ENCODE measurements around the gene SPDEF.

The SPDEF gene

DNA sequence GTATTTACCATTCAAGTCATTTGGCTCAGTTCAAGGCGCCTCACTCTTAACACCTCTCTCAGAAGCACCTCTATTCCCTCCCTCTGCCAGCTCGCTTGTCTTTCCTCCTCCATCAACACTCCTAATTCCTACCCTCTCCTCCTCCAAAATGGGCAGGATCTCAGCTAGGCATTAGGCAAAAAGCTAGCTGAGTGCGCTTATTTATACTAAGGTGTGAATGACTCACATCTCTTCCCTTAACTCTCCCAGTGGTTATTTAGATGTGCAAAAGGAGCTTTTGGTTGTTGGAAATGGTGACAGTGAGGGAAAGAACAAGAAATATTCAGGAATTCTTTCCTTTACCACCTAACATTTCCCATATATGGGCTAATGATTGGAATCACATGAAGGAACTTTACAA, 61.2 kb downstream of the SPDEF start:
- DNase-seq (ENCODE audit: insufficient read length, low spot score), result no peak
- TF ChIP-seq TAF1 (IDR thresholded peaks at IDR 0.05; ENCODE audit: low read depth, low read length) (no peak), POLR2AphosphoS5 (IDR thresholded peaks at IDR 0.05; ENCODE audit: low read depth, low read length) (no peak), POLR2A (IDR thresholded peaks at IDR 0.05; ENCODE audit: low read depth, low read length) (no peak), PAX5 (IDR thresholded peaks at IDR 0.05; ENCODE audit: insufficient read depth, low read length, severe bottlenecking) (no peak), POU2F2 (IDR thresholded peaks at IDR 0.05; ENCODE audit: low read depth, low read length) (no peak), SPI1 (IDR thresholded peaks at IDR 0.05; ENCODE audit: low read depth, low read length) (no peak)
- no peak for FAIRE-seq

DNA sequence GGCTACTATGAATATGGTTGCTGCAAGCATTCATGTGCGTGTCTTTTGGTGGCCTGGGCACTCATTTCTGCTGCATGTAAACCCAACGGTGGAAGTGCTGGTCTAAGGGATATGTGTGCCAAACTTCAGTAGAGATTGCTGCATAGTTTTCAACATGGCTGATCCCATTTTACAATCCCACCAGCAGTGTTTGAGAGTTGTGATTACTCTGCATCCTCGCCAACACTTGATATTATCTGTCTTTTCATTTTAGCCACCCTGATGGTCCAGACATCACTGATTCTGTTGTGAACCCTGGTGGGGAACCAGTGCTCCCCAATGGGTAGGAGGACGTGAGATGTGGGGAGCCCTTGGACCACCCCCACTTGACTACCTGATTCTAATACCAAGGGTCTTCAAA, 62.8 kb downstream of the SPDEF start:
- TF ChIP-seq POU2F2 (IDR thresholded peaks at IDR 0.05; ENCODE audit: low read depth, low read length), result no peak
- no peak for TF ChIP-seq POLR2AphosphoS5 (IDR thresholded peaks at IDR 0.05; ENCODE audit: low read depth, low read length)
- TF ChIP-seq SPI1 (IDR thresholded peaks at IDR 0.05; ENCODE audit: low read depth, low read length), result no peak
- TF ChIP-seq TAF1 (IDR thresholded peaks at IDR 0.05; ENCODE audit: low read depth, low read length), result no peak
- no peak for TF ChIP-seq PAX5 (IDR thresholded peaks at IDR 0.05; ENCODE audit: insufficient read depth, low read length, severe bottlenecking)
- TF ChIP-seq POLR2A (IDR thresholded peaks at IDR 0.05; ENCODE audit: low read depth, low read length), result no peak
- DNase-seq (ENCODE audit: insufficient read length, low spot score) (no peak), FAIRE-seq (no peak)

DNA sequence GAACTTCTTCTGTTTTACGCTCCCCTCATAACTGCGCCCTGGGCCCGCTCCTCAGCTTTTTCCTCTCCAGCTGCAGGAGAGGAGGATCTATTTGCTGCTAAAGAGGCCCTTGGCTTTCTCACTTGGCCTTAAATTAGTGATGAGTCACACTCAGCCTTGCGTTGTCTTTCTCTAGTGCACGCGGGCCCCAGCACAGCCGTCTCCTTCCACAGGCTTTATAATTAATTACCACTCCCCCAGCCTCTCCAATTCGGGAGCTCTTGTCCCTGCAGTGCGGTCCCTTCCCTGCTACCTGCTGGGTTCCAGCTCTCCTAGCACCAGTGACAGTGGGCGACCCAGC, 65.1 kb downstream of the SPDEF start:
- TF ChIP-seq SPI1 (IDR thresholded peaks at IDR 0.05; ENCODE audit: low read depth, low read length) (no peak), POLR2A (IDR thresholded peaks at IDR 0.05; ENCODE audit: low read depth, low read length) (no peak), POU2F2 (IDR thresholded peaks at IDR 0.05; ENCODE audit: low read depth, low read length) (no peak), TAF1 (IDR thresholded peaks at IDR 0.05; ENCODE audit: low read depth, low read length) (no peak), POLR2AphosphoS5 (IDR thresholded peaks at IDR 0.05; ENCODE audit: low read depth, low read length) (no peak), PAX5 (IDR thresholded peaks at IDR 0.05; ENCODE audit: insufficient read depth, low read length, severe bottlenecking) (no peak)
- no peak for FAIRE-seq
- DNase-seq (ENCODE audit: insufficient read length, low spot score), result no peak

DNA sequence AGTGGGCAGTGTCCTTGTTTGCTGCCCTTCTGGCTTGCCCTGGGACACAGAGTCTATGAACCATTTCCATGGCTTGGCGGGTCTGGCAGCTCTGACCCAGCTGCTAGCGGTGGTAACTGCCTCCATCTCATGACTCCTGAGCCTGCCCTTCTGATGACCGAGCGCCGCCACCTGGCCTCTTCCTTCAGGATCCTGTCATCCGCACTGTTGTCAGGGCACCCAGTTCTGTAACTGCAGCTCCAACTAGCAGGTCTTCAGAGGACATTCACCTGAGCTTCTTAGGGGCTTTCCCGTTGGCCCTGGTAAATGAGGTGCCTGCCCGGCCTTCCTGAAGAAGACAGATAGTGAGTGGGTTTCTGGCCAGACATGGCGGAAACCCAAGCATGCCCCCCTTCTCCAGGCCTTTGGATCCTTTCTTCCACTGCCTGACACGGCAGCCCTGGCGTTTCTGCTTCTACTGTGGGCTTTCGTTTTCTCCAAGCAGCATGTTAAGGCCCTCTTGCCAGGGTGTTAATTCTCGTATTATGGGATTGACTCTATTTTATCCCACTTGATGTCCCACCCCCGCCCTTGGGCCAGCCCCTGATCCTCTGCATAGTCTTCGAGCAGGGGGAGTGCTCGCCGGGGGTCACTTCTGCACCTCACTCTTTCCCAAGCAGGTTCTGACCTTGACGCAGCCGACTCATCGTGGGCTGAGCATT, 65.6 kb downstream of the SPDEF start:
- TF ChIP-seq TAF1 (IDR thresholded peaks at IDR 0.05; ENCODE audit: low read depth, low read length) (no peak), PAX5 (IDR thresholded peaks at IDR 0.05; ENCODE audit: insufficient read depth, low read length, severe bottlenecking) (no peak), POLR2A (IDR thresholded peaks at IDR 0.05; ENCODE audit: low read depth, low read length) (no peak), POLR2AphosphoS5 (IDR thresholded peaks at IDR 0.05; ENCODE audit: low read depth, low read length) (no peak), POU2F2 (IDR thresholded peaks at IDR 0.05; ENCODE audit: low read depth, low read length) (no peak), SPI1 (IDR thresholded peaks at IDR 0.05; ENCODE audit: low read depth, low read length) (no peak)
- FAIRE-seq (no peak), DNase-seq (ENCODE audit: insufficient read length, low spot score) (no peak)

DNA sequence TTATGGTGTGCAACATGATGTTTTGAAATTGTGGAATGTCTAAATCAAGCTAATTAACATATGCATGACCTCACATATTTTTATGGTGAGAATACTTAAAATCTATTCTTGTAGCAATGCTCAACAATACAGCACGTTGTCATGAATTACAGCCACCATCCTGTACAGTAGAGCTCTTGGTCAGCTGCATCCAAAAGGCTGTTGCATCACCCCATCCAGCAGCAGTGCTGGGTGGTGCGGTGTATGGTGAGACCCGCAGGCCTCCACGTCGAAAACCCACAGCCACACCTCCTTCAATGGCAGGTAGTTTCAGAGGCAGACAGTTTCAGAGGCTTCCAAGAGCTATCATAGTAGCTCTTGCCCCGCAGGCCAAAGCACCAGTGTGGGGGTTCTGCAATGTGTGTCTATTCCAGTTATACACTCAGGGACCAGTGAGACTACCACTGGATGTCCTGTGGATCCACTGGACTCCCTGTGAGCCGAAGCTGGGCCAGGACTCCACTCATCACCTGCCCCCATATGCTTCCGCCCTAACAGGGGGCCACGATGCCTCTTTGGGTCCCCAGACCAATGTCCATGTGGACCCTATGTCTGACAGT, 66.8 kb downstream of the SPDEF start:
- TF ChIP-seq POU2F2 (IDR thresholded peaks at IDR 0.05; ENCODE audit: low read depth, low read length) (no peak), POLR2A (IDR thresholded peaks at IDR 0.05; ENCODE audit: low read depth, low read length) (no peak), TAF1 (IDR thresholded peaks at IDR 0.05; ENCODE audit: low read depth, low read length) (no peak), POLR2AphosphoS5 (IDR thresholded peaks at IDR 0.05; ENCODE audit: low read depth, low read length) (no peak), SPI1 (IDR thresholded peaks at IDR 0.05; ENCODE audit: low read depth, low read length) (no peak), PAX5 (IDR thresholded peaks at IDR 0.05; ENCODE audit: insufficient read depth, low read length, severe bottlenecking) (no peak)
- FAIRE-seq (no peak), DNase-seq (ENCODE audit: insufficient read length, low spot score) (no peak)

All from GM12891 (cell line).